A549 (cell line): ENCODE data around the gene CAMK4. TPM values are rescaled to one million over a fixed set of nuclear protein-coding genes. Genes with fewer than 3 reads are reported as not detected.

Experiments used
- ATAC-seq, 2 experiments: fragments of 200-7000 bp in 1 of 2; fragments of >200 bp in 1 of 2; cut with Nextera tagmentation in 1 of 2; cut with Tn5 transposase in 1 of 2; 3 replicates each; pipeline versions ENCODE4 v1.8.0 to v1.9.1; 2018 to 2020; ENCODE audit warnings: mild to moderate bottlenecking in 1 of 2, moderate library complexity in 1 of 2
- CTCF ChIA-PET: fragments of 300-600 bp; sonication (Branson Sonifier 250); formaldehyde crosslinking; extraction: SDS; loops from one replicate; lab custom pipeline; 2021; ENCODE audit warnings: antibody characterized with exemption, inconsistent platforms; lab: Yijun Ruan, JAX
- POLR2A ChIA-PET: fragments of 350-600 bp; formaldehyde crosslinking; extraction: SDS; loops from one replicate; lab custom pipeline; 2021; ENCODE audit warnings: antibody characterized with exemption, inconsistent platforms; lab: Yijun Ruan, JAX
- DNase-seq, 2 experiments: peaks; one replicate each; pipeline versions ENCODE4 v3.0.0 to v3.0.0-alpha.2; 2011 to 2016; ENCODE audit warnings: low read depth in 1 of 2, low spot score in 1 of 2
- FAIRE-seq: peaks from 2 replicates; lab custom pipeline; 2011; peaks lifted over from hg19 to GRCh38; lab: Jason Lieb, UNC
- H3K27ac ChIP-seq, 2 experiments: fragments of >200 bp; sonication (Bioruptor Twin); formaldehyde crosslinking; 3 replicates each; pipeline ENCODE4 v1.5.1; 2016 to 2017
- H3K4me1 ChIP-seq: fragments of >200 bp; sonication (Bioruptor Twin); formaldehyde crosslinking; 3 replicates; pipeline ENCODE4 v1.6.1; 2016
- H3K4me2 ChIP-seq: fragments of >200 bp; sonication (Bioruptor Twin); formaldehyde crosslinking; 3 replicates; pipeline ENCODE4 v1.6.1; 2016
- H3K4me3 ChIP-seq: fragments of >200 bp; sonication (Bioruptor Twin); formaldehyde crosslinking; 3 replicates; pipeline ENCODE4 v1.5.1; 2016
- H3K9me3 ChIP-seq: fragments of >200 bp; sonication (Bioruptor Twin); formaldehyde crosslinking; 3 replicates; pipeline ENCODE4 v1.6.1; 2016
- CEBPB ChIP-seq, 2 experiments: fragments of >200 bp in 1 of 2; sonication (Bioruptor Twin) in 1 of 2; formaldehyde crosslinking in 1 of 2; IDR thresholded peaks; 2 replicates each; pipeline ENCODE4 v1.6.1; 2012 to 2016
- CHD2 ChIP-seq: fragments of 150-350 bp; IDR thresholded peaks from 2 replicates; pipeline ENCODE4 v1.6.1; 2014; ENCODE audit warnings: low read length; ENCODE audit not compliant: partially characterized antibody
- CHD4 ChIP-seq: fragments of 200-600 bp; sonication (generic); IDR thresholded peaks from 2 replicates; pipeline ENCODE4 v1.6.1; 2016; ENCODE audit warnings: antibody characterized with exemption, mild to moderate bottlenecking, borderline replicate concordance
- FOSB ChIP-seq: fragments of 250-450 bp; sonication (Bioruptor Pico); IDR thresholded peaks from 2 replicates; pipeline ENCODE4 v1.5.0; 2020; ENCODE audit warnings: mild to moderate bottlenecking, moderate library complexity
- FOSL2 ChIP-seq, 2 experiments: fragments of 450-650 bp in 1 of 2; fragments of >200 bp in 1 of 2; sonication (Bioruptor Twin) in 1 of 2; formaldehyde crosslinking; IDR thresholded peaks; 2 replicates each; pipeline versions ENCODE4 v1.5.0 to v1.6.1; 2016 to 2020; ENCODE audit warnings: mild to moderate bottlenecking in 1 of 2, moderate library complexity in 1 of 2
- FOXS1 ChIP-seq: fragments of 250-450 bp; sonication (Bioruptor Pico); IDR thresholded peaks from 2 replicates; pipeline ENCODE4 v1.5.0; 2020; ENCODE audit warnings: mild to moderate bottlenecking, moderate library complexity
- GATA3 ChIP-seq: IDR thresholded peaks from 2 replicates; pipeline ENCODE4 v1.6.1; 2012; ENCODE audit warnings: borderline replicate concordance
- HDAC2 ChIP-seq: fragments of 200-600 bp; sonication (generic); IDR thresholded peaks from 2 replicates; pipeline ENCODE4 v1.6.1; 2016
- HOXA7 ChIP-seq: fragments of 250-450 bp; sonication (Bioruptor Pico); IDR thresholded peaks from 2 replicates; pipeline ENCODE4 v1.5.0; 2020; ENCODE audit warnings: mild to moderate bottlenecking, moderate library complexity
- JUN ChIP-seq, 2 experiments: fragments of >200 bp; sonication (Bioruptor Twin); formaldehyde crosslinking; IDR thresholded peaks; 2 replicates in 1 of 2; 3 replicates in 1 of 2; pipeline ENCODE4 v1.6.1; 2016 to 2017
- MAZ ChIP-seq: fragments of 150-350 bp; IDR thresholded peaks from 2 replicates; pipeline ENCODE4 v1.6.1; 2014; ENCODE audit warnings: antibody characterized with exemption, low read depth, low read length, borderline replicate concordance
- PHF8 ChIP-seq: fragments of 200-600 bp; sonication (generic); IDR thresholded peaks from 2 replicates; pipeline ENCODE4 v1.6.1; 2016; ENCODE audit warnings: low read depth, mild to moderate bottlenecking, antibody characterized with exemption, moderate library complexity, borderline replicate concordance
- POLR2A ChIP-seq: IDR thresholded peaks from 2 replicates; pipeline ENCODE4 v1.6.1; 2012; ENCODE audit warnings: mild to moderate bottlenecking, low read length
- RFX5 ChIP-seq: fragments of 450-650 bp; IDR thresholded peaks from 2 replicates; pipeline ENCODE4 v1.7.1; 2014; ENCODE audit warnings: antibody characterized with exemption, mild to moderate bottlenecking, moderate library complexity
- WGBS: methylation state at CpG from one replicate; pipeline ENCODE4 v1.1.6; 2017; ENCODE audit errors: missing lambda C conversion rate; 5-methylcytosine and 5-hydroxymethylcytosine counted together
- polyA plus RNA-seq, 4 experiments: library from polyadenylated mRNA; depleted of rRNA in 3 of 4; stranded (reverse); fragments of >200 nt; fragmentation: RNase III in 1 of 4; extraction: RNeasy Plus Mini Kit Qiagen cat#74134 plus additional on column Dnase treatment in 1 of 4; gene quantifications; 2 replicates in 3 of 4; 3 replicates in 1 of 4; pipeline ENCODE4 v1.2.3, GENCODE V29; 2011 to 2017
- TF ChIP-seq, protein P1 (sequence below): IDR thresholded peaks from 2 replicates; pipeline ENCODE4 v1.6.1; 2012; ENCODE audit warnings: low read depth, borderline replicate concordance
- TF ChIP-seq, protein P2 (sequence below): IDR thresholded peaks from 2 replicates; pipeline ENCODE4 v1.6.1; 2012
- TF ChIP-seq, protein P3 (sequence below): fragments of 250-450 bp; sonication (Bioruptor Pico); IDR thresholded peaks from 2 replicates; pipeline ENCODE4 v1.5.0; 2020; ENCODE audit warnings: low read depth, mild to moderate bottlenecking, moderate library complexity

CAMK4 gene
- polyA plus RNA-seq, 2 of the 4 experiments (the other 2 are of a cell fraction): not detected

DNA sequence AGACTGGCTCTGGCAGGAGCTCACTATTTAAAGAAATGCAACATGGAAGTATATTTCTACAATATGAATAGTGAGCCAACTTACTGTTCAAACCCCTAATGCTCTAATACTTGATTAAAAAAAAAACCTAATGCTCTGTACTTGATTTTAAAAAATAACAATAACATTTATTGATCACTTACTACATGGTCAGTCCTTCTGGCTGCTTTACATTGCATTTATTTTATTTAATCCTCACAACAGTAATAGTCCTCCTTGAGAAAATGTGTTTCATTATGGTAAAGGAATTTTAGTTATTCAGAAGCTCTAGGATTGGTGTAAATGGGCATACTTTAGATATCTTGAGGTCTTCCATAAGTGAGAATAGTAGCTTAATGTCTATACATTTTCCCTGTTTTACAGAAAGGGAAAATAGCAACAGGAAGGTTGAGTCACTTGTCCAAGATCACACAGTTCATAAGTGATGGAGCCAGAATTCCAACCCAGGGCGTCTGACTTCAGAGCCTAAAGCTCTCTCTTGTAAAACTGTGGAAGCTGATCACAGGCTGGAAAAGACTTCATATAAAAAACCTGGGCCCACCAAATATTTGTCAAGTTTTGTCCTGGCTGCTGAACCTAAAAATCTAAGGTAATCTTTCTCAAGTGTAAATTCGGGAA is 287.1 kb downstream of the CAMK4 start:
- WGBS: 10% methylated on average over 2 of the region's 2 CpGs
- H3K27ac ChIP-seq: peak overlapping the region; percentile 77 to 91; a peak in 5 of 6 replicates
- FAIRE-seq: no peak
- no peak for TF ChIP-seq CHD2
- TF ChIP-seq, all 56 proteins: peak for 0
- Histone ChIP-seq H3K9me3 (no peaks in the 10 kb centered on the region), H3K4me2 (peak overlapping the region; percentile 88), H3K4me3 (peak overlapping the region; percentile 73), H3K4me1 (peaks cover 10% of the 10 kb centered on the region; the same call in 2 of the 3 replicates)
- ChIA-PET CTCF (interaction anchor here (1.1 to 1.7 kb wide), 4 partner anchors 19 to 39 kb away, joined by 3 to 7 read pairs (median 4); no protein-coding TSS in a partner anchor), POLR2A (no interaction called here)
- DNase-seq: no peak
- ATAC-seq: no peak

DNA sequence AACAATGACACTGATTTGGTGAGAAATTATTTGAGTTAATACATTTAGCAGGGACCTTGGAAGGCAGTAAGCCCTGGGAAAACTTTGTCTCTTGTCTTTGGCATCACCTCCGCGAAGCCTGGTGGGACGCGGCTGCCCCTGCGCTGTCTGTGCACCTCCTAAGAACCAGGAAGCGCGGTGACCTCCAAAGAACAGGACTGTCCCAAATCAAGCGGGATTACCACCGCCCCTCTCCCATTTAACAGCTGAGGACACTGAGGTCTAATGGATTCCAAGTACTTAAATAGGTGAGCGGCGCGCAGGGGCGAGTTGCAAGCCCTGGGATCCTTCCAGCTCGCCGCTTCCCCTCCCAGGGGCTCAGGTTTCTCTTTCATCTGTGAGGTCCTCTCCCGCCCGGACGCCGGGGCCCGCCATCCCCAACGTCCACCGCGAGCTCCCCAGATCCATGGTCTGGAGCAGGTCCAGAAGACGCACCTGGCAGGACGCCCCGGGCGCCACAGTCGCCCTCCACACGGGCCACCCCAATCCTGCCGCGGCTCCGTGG is 287.7 kb downstream of the CAMK4 start:
- peak overlapping the region; percentile 88 for H3K4me2 ChIP-seq
- ATAC-seq: peak; percentile 72
- no peaks in the 10 kb centered on the region for H3K9me3 ChIP-seq
- TF ChIP-seq JUN (IDR thresholded peaks at IDR 0.05) (0 out of 5 replicates have a peak, but pooled peaks of 1 of the 2 experiments have one; percentile 2), GATA3 (no peak), HOXA7 (CRISPR knock-in tag) (no peak), FOSL2 (IDR thresholded peaks at IDR 0.05) (no peak), FOSL2 (CRISPR knock-in tag; IDR thresholded peaks at IDR 0.05) (no peak), CHD2 (no peak), HDAC2 (0 out of 2 replicates have a peak, but pooled peaks have one; percentile 61), PHF8 (0 out of 2 replicates have a peak, but pooled peaks have one; percentile 81), POLR2A (no peak), CHD4 (no peak), FOSB (no peak)
- TF ChIP-seq, protein P1, sequence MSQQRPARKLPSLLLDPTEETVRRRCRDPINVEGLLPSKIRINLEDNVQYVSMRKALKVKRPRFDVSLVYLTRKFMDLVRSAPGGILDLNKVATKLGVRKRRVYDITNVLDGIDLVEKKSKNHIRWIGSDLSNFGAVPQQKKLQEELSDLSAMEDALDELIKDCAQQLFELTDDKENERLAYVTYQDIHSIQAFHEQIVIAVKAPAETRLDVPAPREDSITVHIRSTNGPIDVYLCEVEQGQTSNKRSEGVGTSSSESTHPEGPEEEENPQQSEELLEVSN: peak; percentile 23; the same call in 1 of the 2 replicates
- TF ChIP-seq, protein P2, sequence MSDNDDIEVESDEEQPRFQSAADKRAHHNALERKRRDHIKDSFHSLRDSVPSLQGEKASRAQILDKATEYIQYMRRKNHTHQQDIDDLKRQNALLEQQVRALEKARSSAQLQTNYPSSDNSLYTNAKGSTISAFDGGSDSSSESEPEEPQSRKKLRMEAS: peak; percentile 43; the same call in 1 of the 2 replicates
- H3K4me1 ChIP-seq: peaks cover 10% of the 10 kb centered on the region; the same call in 2 of the 3 replicates
- POLR2A ChIA-PET: no interaction called here
- peak overlapping the region; percentile 73 for H3K4me3 ChIP-seq
- CTCF ChIA-PET: interaction anchor here (1.0 to 1.7 kb wide), 4 partner anchors 18 to 263 kb away, joined by 3 to 7 read pairs (median 4); no protein-coding TSS in a partner anchor
- WGBS: under 1% methylated on average over 29 of the region's 32 CpGs
- peak overlapping the region; percentile 77 to 91 for H3K27ac ChIP-seq
- no peak for FAIRE-seq
- peak; percentile 26 to 34 for DNase-seq

DNA sequence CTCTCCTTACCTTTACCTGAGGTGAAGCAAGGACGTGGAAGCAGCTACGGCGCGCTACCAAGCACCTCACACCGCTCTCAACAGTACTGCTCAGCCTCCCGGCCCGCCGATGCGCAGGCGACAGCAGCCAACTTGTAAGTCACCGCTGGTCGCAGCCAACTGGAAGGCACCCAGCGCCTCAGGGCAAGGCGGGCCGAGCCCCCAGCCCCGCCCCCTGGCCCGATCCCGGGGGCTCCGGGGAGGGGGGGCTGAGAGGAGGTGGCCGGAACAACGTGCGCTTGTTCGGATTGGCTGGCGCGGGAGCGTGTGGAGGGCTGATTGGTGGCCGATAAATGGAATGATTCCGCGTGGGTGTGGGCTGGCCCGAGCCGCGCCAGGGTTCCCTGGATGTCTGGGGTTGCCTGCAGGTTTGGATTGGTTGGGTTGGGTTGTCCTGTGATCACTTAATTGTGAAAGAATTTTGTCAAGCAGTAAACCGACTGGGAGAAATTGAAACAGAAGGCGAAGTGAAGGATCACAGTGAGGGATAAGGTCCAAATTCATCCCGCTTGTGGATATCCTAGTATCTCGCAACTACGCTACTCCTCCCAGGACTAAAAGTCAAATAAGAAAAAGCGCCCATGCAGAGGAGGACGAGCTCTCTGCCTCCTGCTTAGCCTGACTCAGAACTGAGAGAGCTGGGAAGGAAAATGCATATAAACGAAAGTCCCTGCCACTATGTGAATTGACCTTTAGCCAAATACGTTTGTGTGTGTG is 288.4 kb downstream of the CAMK4 start, which contains the start of gene STARD4:
Gene STARD4, minus strand, starts transcription at position 161 of the 756 bp plus-strand sequence. CDS start 5,102 bp downstream, outside the sequence.
- WGBS: 2% methylated on average over 35 of the region's 41 CpGs
- peak; percentile 75 to 92 for DNase-seq
- POLR2A ChIA-PET: no interaction called here
- Histone ChIP-seq H3K4me1 (peaks cover 10% of the 10 kb centered on the region; the same call in 2 of the 3 replicates), H3K4me2 (peak within 1 kb of the TSS; percentile 88), H3K27ac (peak within 1 kb of the TSS; percentile 77 to 91), H3K9me3 (no peaks in the 10 kb centered on the region), H3K4me3 (peak within 1 kb of the TSS; percentile 73)
- ATAC-seq: peak; percentile 96 to 99
- CTCF ChIA-PET: interaction anchor here (1.0 to 1.3 kb wide), 3 partner anchors 18 to 263 kb away, joined by 3 to 4 read pairs (median 4); no protein-coding TSS in a partner anchor
- TF ChIP-seq FOXS1 (CRISPR knock-in tag) (no peak), CEBPB (IDR thresholded peaks at IDR 0.05) (0 out of 4 replicates have a peak, but pooled peaks of 1 of the 2 experiments have one; percentile 2), MAZ (peak; percentile 83; the same call in 1 of the 2 replicates), GATA3 (no peak; the same call in 1 of the 2 replicates), RFX5 (peak; percentile 58; the same call in 1 of the 2 replicates), POLR2A (peak; percentile 57), JUN (IDR thresholded peaks at IDR 0.05) (peak in 1 of 2 experiments; percentile 34; a peak in 1 of 5 replicates)
- TF ChIP-seq, protein P3, sequence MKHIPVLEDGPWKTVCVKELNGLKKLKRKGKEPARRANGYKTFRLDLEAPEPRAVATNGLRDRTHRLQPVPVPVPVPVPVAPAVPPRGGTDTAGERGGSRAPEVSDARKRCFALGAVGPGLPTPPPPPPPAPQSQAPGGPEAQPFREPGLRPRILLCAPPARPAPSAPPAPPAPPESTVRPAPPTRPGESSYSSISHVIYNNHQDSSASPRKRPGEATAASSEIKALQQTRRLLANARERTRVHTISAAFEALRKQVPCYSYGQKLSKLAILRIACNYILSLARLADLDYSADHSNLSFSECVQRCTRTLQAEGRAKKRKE: no peak
- TF ChIP-seq, protein P2: peak; percentile 32
- FAIRE-seq: no peak
